ENCODE measurements around the gene PGLYRP1.

PGLYRP1 gene

GRCh38 chr19:45971260-45971902 lies 51.5 kb downstream of the PGLYRP1 start:
- DNase-seq (ENCODE audit: low spot score) (no peak), FAIRE-seq (no peak)

- FAIRE-seq (no peak), DNase-seq (ENCODE audit: low spot score) (no peak)
Observed at GRCh38 chr19:45969676-45970075, 53.2 kb downstream of the PGLYRP1 start.

Measured in RCC 7860 (cell line).